Stimulated activated CD4-positive, alpha-beta T cell treated with anti-CD3 and anti-CD28 coated beads, TNF-alpha, amount 100 ng/mL, for 24 hours (primary cell): ENCODE measurements around the gene MLLT1.

ENCODE experiments used
- DNase-seq, 3 experiments: peaks; one replicate each; pipeline ENCODE4 v3.0.0-alpha.2; 2020; ENCODE audit warnings: low read depth in 3 of 3

Gene MLLT1

GRCh38 chr19:6235031-6235951 is 44.5 kb downstream of the MLLT1 start:
- DNase-seq, result no peak

- no peak for DNase-seq
Observed at GRCh38 chr19:6234527-6234926, 45.2 kb downstream of the MLLT1 start.

GRCh38 chr19:6233827-6234511 is 45.8 kb downstream of the MLLT1 start:
- no peak for DNase-seq

GRCh38 chr19:6233056-6233826 is 46.5 kb downstream of the MLLT1 start:
- no peak for DNase-seq

GRCh38 chr19:6232601-6233055 is 47.1 kb downstream of the MLLT1 start:
- no peak for DNase-seq

GRCh38 chr19:6230991-6231448 is 48.8 kb downstream of the MLLT1 start:
- no peak for DNase-seq

GRCh38 chr19:6229951-6230712 is 49.6 kb downstream of the MLLT1 start:
- DNase-seq, result no peak

- no peak for DNase-seq
Observed at GRCh38 chr19:6229216-6229913, 50.4 kb downstream of the MLLT1 start.

- DNase-seq, result no peak
Observed at GRCh38 chr19:6228551-6229215, 51.1 kb downstream of the MLLT1 start.

- no peak for DNase-seq
Observed at GRCh38 chr19:6227936-6228325, 51.8 kb downstream of the MLLT1 start.

GRCh38 chr19:6227156-6227935 is 52.4 kb downstream of the MLLT1 start:
- DNase-seq, result no peak

- DNase-seq, result no peak
Observed at GRCh38 chr19:6226444-6227155, 53.2 kb downstream of the MLLT1 start.

GRCh38 chr19:6226012-6226411 is 53.8 kb downstream of the MLLT1 start:
- no peak for DNase-seq

GRCh38 chr19:6225232-6225865 is 54.4 kb downstream of the MLLT1 start:
- no peak for DNase-seq

- DNase-seq, result no peak
Observed at GRCh38 chr19:6224308-6224675, 55.5 kb downstream of the MLLT1 start.

GRCh38 chr19:6223461-6224307 is 56.1 kb downstream of the MLLT1 start:
- DNase-seq, result no peak

- no peak for DNase-seq
Observed at GRCh38 chr19:6222884-6223283, 56.9 kb downstream of the MLLT1 start.
